HG03439 (cell line): ENCODE results near the gene PLCH2.

Source experiments
- ATAC-seq: cut with Tn5 transposase; IDR thresholded peaks from one replicate; pipeline ENCODE4 v1.9.1; 2021; ENCODE audit warnings: mild to moderate bottlenecking, moderate library complexity; ENCODE audit not compliant: unreplicated experiment

The PLCH2 gene

GRCh38 chr1:2495026-2495425 lies 18.9 kb downstream of the PLCH2 start:
- no peak for ATAC-seq

GRCh38 chr1:2495546-2495945 lies 19.5 kb downstream of the PLCH2 start:
- no peak for ATAC-seq

GRCh38 chr1:2496087-2496622 lies 20.1 kb downstream of the PLCH2 start:
- no peak for ATAC-seq

DNA sequence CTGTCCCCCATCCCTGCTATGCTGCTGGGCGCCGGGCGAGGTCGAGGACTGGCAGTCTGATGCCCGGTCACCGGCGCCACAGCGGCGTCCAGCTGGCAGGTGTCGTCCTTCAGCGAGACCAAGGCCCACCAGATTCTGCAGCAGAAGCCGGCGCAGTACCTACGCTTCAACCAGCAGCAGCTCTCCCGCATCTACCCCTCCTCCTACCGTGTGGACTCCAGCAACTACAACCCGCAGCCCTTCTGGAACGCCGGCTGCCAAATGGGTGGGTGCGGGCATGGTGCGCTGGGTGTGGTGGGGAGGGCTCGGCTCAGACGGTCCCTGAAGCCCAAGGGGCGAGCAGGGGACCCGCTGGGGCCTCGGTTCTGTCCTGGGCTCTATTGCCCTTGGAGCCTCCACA lies 20.7 kb downstream of the PLCH2 start:
- no peak for ATAC-seq

- ATAC-seq = no peak
These were observed 21.8 kb downstream of the PLCH2 start for GRCh38 chr1:2497891-2498290.

GRCh38 chr1:2498648-2499047 lies 22.6 kb downstream of the PLCH2 start:
- no peak for ATAC-seq

- ATAC-seq = no peak
These were observed 23.2 kb downstream of the PLCH2 start for GRCh38 chr1:2499260-2499659.

- ATAC-seq = no peak
These were observed 24.0 kb downstream of the PLCH2 start for GRCh38 chr1:2499986-2500596.

GRCh38 chr1:2501041-2501819 lies 25.1 kb downstream of the PLCH2 start:
- ATAC-seq = no peak

GRCh38 chr1:2501820-2502119 lies 25.7 kb downstream of the PLCH2 start:
- ATAC-seq = no peak

DNA sequence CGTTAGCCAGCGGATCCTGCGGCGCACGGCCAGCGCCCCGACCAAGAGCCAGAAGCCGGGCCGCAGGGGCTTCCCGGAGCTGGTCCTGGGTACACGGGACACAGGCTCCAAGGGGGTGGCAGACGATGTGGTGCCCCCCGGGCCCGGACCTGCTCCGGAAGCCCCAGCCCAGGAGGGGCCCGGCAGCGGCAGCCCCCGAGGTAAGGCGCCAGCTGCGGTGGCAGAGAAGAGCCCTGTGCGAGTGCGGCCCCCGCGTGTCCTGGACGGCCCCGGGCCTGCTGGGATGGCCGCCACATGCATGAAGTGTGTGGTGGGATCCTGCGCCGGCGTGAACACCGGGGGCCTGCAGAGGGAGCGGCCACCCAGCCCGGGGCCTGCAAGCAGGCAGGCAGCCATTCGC lies 26.1 kb downstream of the PLCH2 start:
- ATAC-seq = no peak

DNA sequence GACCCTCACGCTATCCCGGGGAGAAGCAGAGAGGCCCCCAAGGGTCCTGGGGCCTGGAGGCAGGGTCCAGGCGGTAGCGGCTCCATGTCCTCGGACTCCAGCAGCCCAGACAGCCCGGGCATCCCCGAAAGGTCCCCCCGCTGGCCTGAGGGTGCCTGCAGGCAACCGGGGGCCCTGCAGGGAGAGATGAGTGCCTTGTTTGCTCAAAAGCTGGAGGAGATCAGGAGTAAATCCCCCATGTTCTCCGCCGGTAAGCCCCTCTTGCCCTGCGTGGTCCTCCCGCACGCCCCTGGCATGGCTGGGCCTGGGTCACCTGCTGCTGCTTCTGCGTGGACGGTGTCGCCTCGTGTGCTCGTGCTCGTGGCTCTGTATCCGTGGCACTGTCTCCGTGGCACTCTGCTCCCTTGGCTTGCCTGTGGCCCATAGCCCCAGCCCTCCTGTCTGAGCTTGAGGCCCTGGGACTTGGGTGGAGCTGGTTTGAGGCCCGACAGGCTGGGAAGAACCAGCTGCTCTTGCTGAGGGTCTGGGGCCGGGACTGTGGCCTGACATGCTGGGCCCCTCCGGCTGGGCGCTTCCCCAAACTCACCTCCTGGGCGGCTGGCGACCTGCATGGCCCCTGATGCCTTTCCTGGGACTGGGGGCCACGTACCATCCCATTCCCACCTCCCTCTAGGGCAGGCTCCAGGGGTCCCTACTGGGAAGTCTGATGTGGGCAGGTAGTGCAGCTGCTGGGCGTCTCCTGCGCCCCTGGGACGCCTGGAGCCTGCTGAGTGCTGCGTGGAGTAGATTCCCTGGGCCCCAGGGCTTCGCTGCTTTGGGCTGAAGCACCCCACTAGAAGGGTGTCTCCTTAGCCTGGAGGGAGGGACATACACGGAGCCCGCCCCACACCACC lies 26.8 kb downstream of the PLCH2 start:
- ATAC-seq = no peak

- no peak for ATAC-seq
These were observed 27.6 kb downstream of the PLCH2 start for GRCh38 chr1:2503554-2504224.

DNA sequence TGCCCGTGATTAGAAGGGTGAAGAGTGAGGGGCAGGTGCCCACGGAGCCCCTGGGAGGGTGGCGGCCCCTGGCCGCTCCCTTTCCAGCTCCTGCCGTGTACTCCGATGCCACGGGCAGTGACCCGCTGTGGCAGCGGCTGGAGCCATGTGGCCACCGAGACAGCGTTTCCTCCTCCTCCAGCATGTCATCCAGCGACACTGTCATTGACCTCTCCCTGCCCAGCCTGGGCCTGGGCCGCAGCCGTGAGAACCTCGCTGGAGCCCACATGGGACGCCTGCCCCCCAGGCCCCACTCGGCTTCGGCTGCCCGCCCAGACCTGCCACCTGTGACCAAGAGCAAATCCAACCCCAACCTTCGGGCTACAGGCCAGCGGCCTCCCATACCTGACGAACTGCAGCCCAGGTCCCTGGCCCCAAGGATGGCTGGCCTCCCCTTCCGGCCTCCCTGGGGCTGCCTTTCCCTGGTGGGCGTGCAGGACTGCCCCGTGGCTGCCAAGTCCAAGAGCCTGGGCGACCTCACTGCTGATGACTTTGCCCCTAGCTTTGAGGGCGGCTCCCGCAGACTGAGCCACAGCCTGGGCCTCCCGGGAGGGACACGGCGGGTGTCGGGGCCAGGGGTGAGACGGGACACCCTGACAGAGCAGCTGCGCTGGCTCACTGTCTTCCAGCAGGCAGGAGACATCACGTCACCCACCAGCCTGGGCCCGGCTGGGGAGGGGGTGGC lies 28.3 kb downstream of the PLCH2 start:
- ATAC-seq = no peak

DNA sequence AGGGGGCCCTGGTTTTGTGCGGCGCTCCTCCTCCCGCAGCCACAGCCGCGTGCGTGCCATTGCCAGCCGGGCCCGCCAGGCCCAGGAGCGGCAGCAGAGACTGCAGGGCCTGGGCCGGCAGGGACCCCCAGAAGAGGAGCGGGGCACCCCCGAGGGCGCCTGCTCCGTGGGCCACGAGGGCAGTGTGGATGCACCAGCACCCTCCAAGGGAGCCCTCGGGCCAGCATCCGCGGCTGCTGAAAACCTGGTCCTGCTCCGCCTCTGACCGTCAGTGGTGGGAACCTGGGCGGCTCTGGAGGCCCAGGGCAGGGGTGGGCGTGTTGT lies 28.8 kb downstream of the PLCH2 start:
- ATAC-seq = no peak

DNA sequence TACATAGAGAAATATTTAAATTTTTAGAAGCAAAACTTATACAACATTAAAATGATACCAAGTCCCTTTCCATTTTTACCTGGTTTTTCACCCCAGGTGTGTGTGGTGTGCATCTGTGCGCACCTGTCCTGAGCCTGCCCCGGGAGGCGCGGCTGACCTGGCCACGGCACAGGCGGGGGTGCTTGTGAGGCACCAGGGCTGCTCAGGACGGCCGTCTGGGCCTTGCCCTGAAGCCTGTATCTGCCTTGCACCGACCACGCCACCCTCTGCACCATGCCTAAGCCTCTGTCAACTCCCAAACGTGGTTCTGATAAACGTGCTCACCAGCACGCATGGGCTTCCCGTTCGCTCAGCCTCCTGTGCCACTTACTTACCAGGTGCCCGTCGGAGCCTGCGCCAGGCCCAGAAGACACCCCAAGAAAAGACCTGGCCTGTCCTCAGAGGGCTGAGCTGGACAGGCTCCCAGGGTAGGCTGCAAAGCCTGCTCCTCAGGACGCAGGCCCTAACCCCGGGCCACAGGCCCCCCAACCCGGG lies 29.4 kb downstream of the PLCH2 start:
- no peak for ATAC-seq

- no peak for ATAC-seq
These were observed 30.1 kb downstream of the PLCH2 start for GRCh38 chr1:2506007-2506860.

GRCh38 chr1:2506901-2507565 lies 30.9 kb downstream of the PLCH2 start:
- no peak for ATAC-seq

DNA sequence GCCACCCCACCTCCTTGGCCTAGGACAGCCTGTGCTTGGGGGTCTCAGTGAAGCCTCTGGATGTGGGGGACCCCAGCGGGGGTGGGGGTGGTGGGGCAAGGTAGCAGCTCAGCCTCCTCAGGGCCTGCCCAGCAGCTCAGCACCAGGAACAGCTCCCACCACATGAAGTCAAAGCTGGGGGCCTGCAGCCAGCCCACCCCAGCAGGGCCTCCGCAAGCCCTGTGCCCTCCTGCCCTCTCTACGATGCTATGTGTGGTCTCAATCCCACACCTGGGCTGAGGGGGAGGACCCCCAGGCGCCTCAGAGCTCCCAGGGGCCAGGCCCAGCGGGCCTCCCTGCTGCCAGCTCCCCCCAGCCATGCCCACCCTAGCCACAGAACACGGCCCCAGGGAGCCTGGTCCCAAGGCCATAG lies 31.7 kb downstream of the PLCH2 start:
- ATAC-seq = no peak
